HCT116 (cell line): ENCODE measurements around the gene PON1. TPM values are rescaled to one million over a fixed set of nuclear protein-coding genes. Genes with fewer than 3 reads are reported as not detected.

Experiments
- ATAC-seq: fragments of 200-7000 bp; cut with Tn5 transposase; 2 replicates; pipeline ENCODE4 v1.9.1; 2020; ENCODE audit warnings: mild to moderate bottlenecking, moderate library complexity
- BruUV-seq: library from RNA; stranded (reverse); fragments of 400-500 nt; replicated peaks from 2 replicates; lab custom pipeline; 2021; lab: Mats Ljungman, UMichigan
- CTCF ChIA-PET: fragments of 300-600 bp; sonication (Branson Sonifier 250); formaldehyde crosslinking; loops from one replicate; lab custom pipeline; 2021; ENCODE audit warnings: antibody characterized with exemption; lab: Charles Lee
- POLR2A ChIA-PET: fragments of 300-600, 350-600 bp; sonication (Branson Sonifier 250); formaldehyde crosslinking; loops from one replicate; lab custom pipeline; 2021; ENCODE audit warnings: antibody characterized with exemption; lab: Charles Lee
- RAD21 ChIA-PET, 2 experiments: fragments of 300-600 bp; sonication (Branson Sonifier 250); formaldehyde crosslinking; loops; one replicate each; lab custom pipeline; 2023; ENCODE audit warnings: low total read pairs in 2 of 2; ENCODE audit not compliant: uncharacterized antibody in 2 of 2, unreplicated experiment in 2 of 2, low non-redundant PET in 1 of 2; lab: Charles Lee
- DNase-seq: peaks from one replicate; pipeline ENCODE4 v3.0.0-alpha.2; 2010; ENCODE audit warnings: low read depth, low spot score
- H2AFZ ChIP-seq: fragments of 200-600 bp; shearing (Covaris generic), sonication (generic); 2 replicates; pipeline ENCODE4 v1.6.1; 2017; ENCODE audit warnings: low read depth, mixed run types, mixed read lengths, antibody characterized with exemption, low read length; ENCODE audit not compliant: poor library complexity, severe bottlenecking
- H3K27ac ChIP-seq: 2 replicates; pipeline ENCODE4 v1.5.1; 2012; ENCODE audit warnings: low read depth, low read length
- H3K27me3 ChIP-seq: fragments of 200-600 bp; sonication (generic); 2 replicates; pipeline ENCODE4 v1.6.1; 2016; ENCODE audit warnings: mixed run types, low read length, mixed read lengths; ENCODE audit not compliant: insufficient read depth
- H3K36me3 ChIP-seq, 2 experiments: fragments of 200-500 bp in 1 of 2; fragments of 200-600 bp in 1 of 2; sonication (Bioruptor generic) in 1 of 2; sonication (generic) in 1 of 2; 2 replicates each; pipeline versions ENCODE4 v1.5.1 to v1.6.1; 2014 to 2016; ENCODE audit warnings: low read length in 2 of 2, inconsistent platforms in 1 of 2, mixed read lengths in 1 of 2, mixed run types in 1 of 2; ENCODE audit not compliant: insufficient read depth in 2 of 2, control insufficient read depth in 1 of 2
- H3K4me1 ChIP-seq, 2 experiments: fragments of 200-600 bp in 1 of 2; sonication (generic) in 1 of 2; 2 replicates each; pipeline versions ENCODE4 v1.5.1 to v1.6.1; 2012 to 2017; ENCODE audit warnings: low read length in 2 of 2, inconsistent platforms in 1 of 2, mild to moderate bottlenecking in 1 of 2, mixed read lengths in 1 of 2, mixed run types in 1 of 2, moderate library complexity in 1 of 2; ENCODE audit not compliant: insufficient read depth in 2 of 2, control insufficient read depth in 1 of 2
- H3K4me2 ChIP-seq: fragments of 200-600 bp; sonication (generic); 2 replicates; pipeline ENCODE4 v1.6.1; 2017; ENCODE audit warnings: mixed run types, low read length, mixed read lengths
- H3K4me3 ChIP-seq, 2 experiments: fragments of 200-600 bp in 1 of 2; sonication (generic) in 1 of 2; replicated peaks in 1 of 2; 2 replicates each; pipeline ENCODE4 v1.5.1; 2011 to 2016; ENCODE audit warnings: low read length in 2 of 2, control low read depth in 1 of 2, low read depth in 1 of 2, mild to moderate bottlenecking in 1 of 2, mixed read lengths in 1 of 2, mixed run types in 1 of 2
- H3K79me2 ChIP-seq: fragments of 200-600 bp; sonication (generic); 2 replicates; pipeline ENCODE4 v1.6.1; 2017; ENCODE audit warnings: mild to moderate bottlenecking, mixed run types, low read length, moderate library complexity, mixed read lengths; ENCODE audit not compliant: insufficient read depth
- H3K9ac ChIP-seq: fragments of 200-600 bp; sonication (generic); 2 replicates; pipeline ENCODE4 v1.6.1; 2016; ENCODE audit warnings: low read length, mixed read lengths
- H3K9me2 ChIP-seq: fragments of 200-600 bp; sonication (generic), shearing (Covaris generic); 2 replicates; pipeline ENCODE4 v1.6.1; 2017; ENCODE audit warnings: mixed run types, mild to moderate bottlenecking, moderate library complexity; ENCODE audit not compliant: insufficient read depth
- H3K9me3 ChIP-seq, 2 experiments: fragments of 200-500 bp in 1 of 2; fragments of 200-600 bp in 1 of 2; sonication (Bioruptor generic) in 1 of 2; sonication (generic) in 1 of 2; 2 replicates each; pipeline ENCODE4 v1.6.1; 2014 to 2017; ENCODE audit warnings: low read length in 2 of 2, mixed read lengths in 2 of 2, inconsistent platforms in 1 of 2, low read depth in 1 of 2, mild to moderate bottlenecking in 1 of 2, mixed run types in 1 of 2, moderate library complexity in 1 of 2; ENCODE audit not compliant: control insufficient read depth in 1 of 2, insufficient read depth in 1 of 2
- H4K20me1 ChIP-seq: fragments of 200-600 bp; sonication (generic), shearing (Covaris generic); 2 replicates; pipeline ENCODE4 v1.6.1; 2017; ENCODE audit warnings: mixed run types, mild to moderate bottlenecking, moderate library complexity; ENCODE audit not compliant: insufficient read depth
- CEBPB ChIP-seq: IDR thresholded peaks from 2 replicates; pipeline ENCODE4 v1.6.1; 2012; ENCODE audit warnings: low read depth
- EGR1 ChIP-seq: IDR thresholded peaks from 2 replicates; pipeline ENCODE4 v1.6.1; 2012; ENCODE audit warnings: low read depth
- EZH2 ChIP-seq: fragments of 200-600 bp; sonication (generic); IDR thresholded peaks from 2 replicates; pipeline ENCODE4 v1.6.1; 2017; ENCODE audit warnings: antibody characterized with exemption, mixed run types
- FOSL1 ChIP-seq: IDR thresholded peaks from 2 replicates; pipeline ENCODE4 v1.6.1; 2012; ENCODE audit warnings: low read depth
- POLR2AphosphoS5 ChIP-seq: IDR thresholded peaks from 2 replicates; pipeline ENCODE4 v1.6.1; 2011; ENCODE audit warnings: mild to moderate bottlenecking, low read depth, low read length, moderate library complexity
- SIN3A ChIP-seq: IDR thresholded peaks from 2 replicates; pipeline ENCODE4 v1.6.1; 2012; ENCODE audit warnings: low read depth
- SP1 ChIP-seq: IDR thresholded peaks from 2 replicates; pipeline ENCODE4 v1.6.1; 2012; ENCODE audit warnings: low read depth
- SRF ChIP-seq: IDR thresholded peaks from 2 replicates; pipeline ENCODE4 v1.6.1; 2012; ENCODE audit warnings: low read depth
- ZFX ChIP-seq: fragments of 450-650 bp; IDR thresholded peaks from 2 replicates; pipeline ENCODE4 v1.6.1; 2017
- ZNF274 ChIP-seq: fragments of 200-500 bp; sonication (Bioruptor generic); IDR thresholded peaks from 2 replicates; pipeline ENCODE4 v1.6.1; 2014; ENCODE audit warnings: mild to moderate bottlenecking, low read depth, low read length, inconsistent platforms
- intact Hi-C: fragments of 100-400 bp; cut with micrococcal nuclease; formaldehyde crosslinking; loops from 2 replicates; pipeline ENCODE4 v1.10.0; 2022
- total RNA-seq: library from RNA; stranded (reverse); gene quantifications from one replicate; pipeline ENCODE4 v1.2.1, GENCODE V29; 2021; ENCODE audit not compliant: unreplicated experiment
- TF ChIP-seq, protein P1 (sequence below): IDR thresholded peaks from 2 replicates; pipeline ENCODE4 v1.6.1; 2012
- TF ChIP-seq, protein P2 (sequence below): IDR thresholded peaks from 2 replicates; pipeline ENCODE4 v1.6.1; 2011; ENCODE audit warnings: mild to moderate bottlenecking, low read length, moderate library complexity; ENCODE audit not compliant: insufficient replicate concordance; ENCODE audit errors: extremely low read depth
- TF ChIP-seq, protein P3 (sequence below), 3 experiments: fragments of 200-600 bp in 1 of 3; sonication (generic) in 1 of 3; IDR thresholded peaks in 2 of 3; conservative IDR thresholded peaks in 1 of 3; 2 replicates each; pipeline ENCODE4 v1.5.1; 2012 to 2017; ENCODE audit warnings: low read depth in 2 of 3, low read length in 2 of 3, antibody characterized with exemption in 1 of 3, borderline replicate concordance in 1 of 3, control low read depth in 1 of 3, mild to moderate bottlenecking in 1 of 3, mixed read lengths in 1 of 3, mixed run types in 1 of 3, moderate library complexity in 1 of 3; ENCODE audit not compliant: insufficient read depth in 1 of 3

Gene PON1
- total RNA-seq, 1 experiment from 2014 or later = 0.20 TPM

DNA sequence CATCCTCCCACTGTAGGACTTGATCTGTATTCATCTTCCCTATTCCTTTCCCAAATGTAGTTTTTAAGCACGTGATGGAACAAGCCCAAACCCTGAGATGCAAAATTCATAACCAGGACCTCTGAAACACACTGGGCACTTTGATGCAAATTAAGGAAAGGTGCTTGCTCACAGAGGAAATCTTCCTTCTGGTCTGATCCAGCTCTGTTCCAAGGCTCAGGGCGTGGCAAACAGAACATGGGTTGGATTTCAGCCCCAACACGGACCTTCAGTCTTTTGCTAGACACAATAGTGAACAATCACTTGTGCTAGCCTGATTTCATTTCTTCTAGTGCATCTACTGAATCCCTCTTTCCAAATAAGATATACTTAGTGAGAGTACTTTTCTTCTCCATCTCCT lies 43.9 kb upstream of the PON1 start:
- ChIA-PET POLR2A (no interaction called here), CTCF (interaction anchor here (1.4 kb wide), 1 partner anchor 28 kb away, joined by 3 read pairs; the partner anchor contains the start of gene PON3), RAD21 (no interaction called here)
- no peak for ATAC-seq
- no TSS peak for BruUV-seq
- H3K36me3 ChIP-seq = no peaks in the 10 kb centered on the region
- TF ChIP-seq SRF = no peak
- TF ChIP-seq POLR2AphosphoS5 = no peak
- TF ChIP-seq ZNF274 = no peak
- no peak for TF ChIP-seq EZH2
- TF ChIP-seq ZFX = no peak
- H3K27ac ChIP-seq = no peak overlapping the region
- H3K9me2 ChIP-seq = no peaks in the 10 kb centered on the region
- no peaks in the 10 kb centered on the region for H3K9me3 ChIP-seq
- H3K4me3 ChIP-seq = no peak overlapping the region
- DNase-seq = no peak
- H3K4me1 ChIP-seq = no peaks in the 10 kb centered on the region
- H3K4me2 ChIP-seq = no peak overlapping the region
- no peaks in the 10 kb centered on the region for H3K79me2 ChIP-seq
- intact Hi-C loops = no loop called here
- H2AFZ ChIP-seq = no peak overlapping the region
- no peaks in the 10 kb centered on the region for H3K27me3 ChIP-seq
- H3K9ac ChIP-seq = no peak overlapping the region
- no peaks in the 10 kb centered on the region for H4K20me1 ChIP-seq

DNA sequence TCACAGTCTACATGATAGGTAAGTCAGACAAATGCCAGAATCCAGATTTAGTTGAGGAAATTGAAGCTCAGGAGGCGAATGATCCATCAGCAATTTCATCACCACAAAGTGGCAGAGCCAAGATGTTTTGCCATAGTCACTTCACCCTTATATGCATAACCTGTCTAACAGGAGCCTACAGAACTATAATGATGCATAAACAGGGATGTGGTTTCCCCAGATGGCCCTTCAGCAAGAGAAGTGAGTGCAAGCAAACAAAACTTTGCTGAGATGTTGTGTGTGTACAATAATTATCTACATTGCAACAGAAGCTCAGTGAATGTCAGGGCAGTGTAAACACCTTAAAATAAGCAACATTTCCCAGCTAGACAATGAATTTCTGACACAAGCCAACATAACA lies 43.3 kb upstream of the PON1 start:
- no peak for TF ChIP-seq FOSL1
- TF ChIP-seq, protein P1, sequence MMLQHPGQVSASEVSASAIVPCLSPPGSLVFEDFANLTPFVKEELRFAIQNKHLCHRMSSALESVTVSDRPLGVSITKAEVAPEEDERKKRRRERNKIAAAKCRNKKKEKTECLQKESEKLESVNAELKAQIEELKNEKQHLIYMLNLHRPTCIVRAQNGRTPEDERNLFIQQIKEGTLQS = no peak
- TF ChIP-seq, protein P2, sequence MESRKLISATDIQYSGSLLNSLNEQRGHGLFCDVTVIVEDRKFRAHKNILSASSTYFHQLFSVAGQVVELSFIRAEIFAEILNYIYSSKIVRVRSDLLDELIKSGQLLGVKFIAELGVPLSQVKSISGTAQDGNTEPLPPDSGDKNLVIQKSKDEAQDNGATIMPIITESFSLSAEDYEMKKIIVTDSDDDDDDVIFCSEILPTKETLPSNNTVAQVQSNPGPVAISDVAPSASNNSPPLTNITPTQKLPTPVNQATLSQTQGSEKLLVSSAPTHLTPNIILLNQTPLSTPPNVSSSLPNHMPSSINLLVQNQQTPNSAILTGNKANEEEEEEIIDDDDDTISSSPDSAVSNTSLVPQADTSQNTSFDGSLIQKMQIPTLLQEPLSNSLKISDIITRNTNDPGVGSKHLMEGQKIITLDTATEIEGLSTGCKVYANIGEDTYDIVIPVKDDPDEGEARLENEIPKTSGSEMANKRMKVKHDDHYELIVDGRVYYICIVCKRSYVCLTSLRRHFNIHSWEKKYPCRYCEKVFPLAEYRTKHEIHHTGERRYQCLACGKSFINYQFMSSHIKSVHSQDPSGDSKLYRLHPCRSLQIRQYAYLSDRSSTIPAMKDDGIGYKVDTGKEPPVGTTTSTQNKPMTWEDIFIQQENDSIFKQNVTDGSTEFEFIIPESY = no peak
- TF ChIP-seq SRF = no peak
- TF ChIP-seq ZNF274 = no peak
- TF ChIP-seq ZFX = no peak
- TF ChIP-seq SP1 = no peak
- TF ChIP-seq CEBPB = no peak
- no peak for TF ChIP-seq SIN3A
- TF ChIP-seq, protein P3, sequence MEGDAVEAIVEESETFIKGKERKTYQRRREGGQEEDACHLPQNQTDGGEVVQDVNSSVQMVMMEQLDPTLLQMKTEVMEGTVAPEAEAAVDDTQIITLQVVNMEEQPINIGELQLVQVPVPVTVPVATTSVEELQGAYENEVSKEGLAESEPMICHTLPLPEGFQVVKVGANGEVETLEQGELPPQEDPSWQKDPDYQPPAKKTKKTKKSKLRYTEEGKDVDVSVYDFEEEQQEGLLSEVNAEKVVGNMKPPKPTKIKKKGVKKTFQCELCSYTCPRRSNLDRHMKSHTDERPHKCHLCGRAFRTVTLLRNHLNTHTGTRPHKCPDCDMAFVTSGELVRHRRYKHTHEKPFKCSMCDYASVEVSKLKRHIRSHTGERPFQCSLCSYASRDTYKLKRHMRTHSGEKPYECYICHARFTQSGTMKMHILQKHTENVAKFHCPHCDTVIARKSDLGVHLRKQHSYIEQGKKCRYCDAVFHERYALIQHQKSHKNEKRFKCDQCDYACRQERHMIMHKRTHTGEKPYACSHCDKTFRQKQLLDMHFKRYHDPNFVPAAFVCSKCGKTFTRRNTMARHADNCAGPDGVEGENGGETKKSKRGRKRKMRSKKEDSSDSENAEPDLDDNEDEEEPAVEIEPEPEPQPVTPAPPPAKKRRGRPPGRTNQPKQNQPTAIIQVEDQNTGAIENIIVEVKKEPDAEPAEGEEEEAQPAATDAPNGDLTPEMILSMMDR (IDR thresholded peaks at IDR 0.05 in 2 of 3, conservative IDR thresholded peaks at IDR 0.05 in 1 of 3; ENCODE audit: borderline replicate concordance in 1 of 3, insufficient read depth in 1 of 3, low read depth in 2 of 3, low read length in 2 of 3) = no peak
- no peak for TF ChIP-seq EGR1
- ATAC-seq (no peak), DNase-seq (no peak)
- Histone ChIP-seq H3K9me3 (no peaks in the 10 kb centered on the region), H3K4me3 (no peak overlapping the region), H3K9me2 (no peaks in the 10 kb centered on the region), H4K20me1 (no peaks in the 10 kb centered on the region), H3K4me1 (no peaks in the 10 kb centered on the region), H3K27ac (no peak overlapping the region), H2AFZ (no peak overlapping the region), H3K36me3 (no peaks in the 10 kb centered on the region), H3K4me2 (no peak overlapping the region), H3K9ac (no peak overlapping the region), H3K79me2 (no peaks in the 10 kb centered on the region), H3K27me3 (no peaks in the 10 kb centered on the region)
- no TSS peak for BruUV-seq
- intact Hi-C loops = no loop called here
- POLR2A ChIA-PET = no interaction called here
- RAD21 ChIA-PET = no interaction called here
- CTCF ChIA-PET = interaction anchor here (1.4 kb wide), 1 partner anchor 28 kb away, joined by 3 read pairs; the partner anchor contains the start of gene PON3
